Stomach (tissue), 4 donors: Measurements from ENCODE around the gene KDM3B.

Experiments used
- CTCF ChIP-seq, 7 experiments: fragments of 450-650 bp in 4 of 7; fragments of 200-600 bp in 3 of 7; sonication (generic) in 3 of 7; IDR thresholded peaks; one replicate each; pipeline ENCODE4 v1.5.1; 2016 to 2019; ENCODE audit warnings: antibody characterized with exemption in 7 of 7, control low read depth in 2 of 7, mild to moderate bottlenecking in 1 of 7
- POLR2A ChIP-seq, 4 donors: fragments of 450-650 bp; IDR thresholded peaks; one replicate each; pipeline ENCODE4 v1.6.1; 2016; ENCODE audit warnings: antibody characterized with exemption in 4 of 4, control low read depth in 2 of 4, mild to moderate bottlenecking in 1 of 4, moderate library complexity in 1 of 4
- POLR2AphosphoS5 ChIP-seq, 3 donors: sonication (generic); formaldehyde crosslinking; IDR thresholded peaks; one replicate each; pipeline ENCODE4 v1.6.1; 2016; ENCODE audit warnings: antibody characterized with exemption in 3 of 3

DNA sequence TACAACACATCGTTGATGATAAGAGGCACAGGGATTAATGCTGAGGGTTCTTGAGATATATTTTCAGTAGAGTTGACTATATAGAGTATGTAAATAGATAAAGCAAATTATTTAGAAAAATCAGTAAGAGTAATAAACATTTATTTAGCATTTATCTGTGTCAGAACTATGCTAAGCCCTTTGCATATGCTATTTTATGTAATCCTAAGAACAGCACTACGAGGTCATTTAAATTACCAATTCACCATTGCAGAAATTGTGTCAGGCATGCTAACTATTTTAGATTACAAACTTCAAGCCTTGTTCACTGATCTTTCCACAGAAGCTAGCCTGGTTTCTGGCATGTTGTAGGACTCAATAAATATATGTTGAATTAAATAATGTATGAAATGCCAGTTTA lies 66.0 kb downstream of the KDM3B start:
- no peak for TF ChIP-seq CTCF (IDR thresholded peaks at IDR 0.05)
- TF ChIP-seq POLR2A (IDR thresholded peaks at IDR 0.05): no peak
- no peak for TF ChIP-seq POLR2AphosphoS5 (IDR thresholded peaks at IDR 0.05)
